PC-9 (cell line): ENCODE results near the gene LSS. TPM values are rescaled to one million over a fixed set of nuclear protein-coding genes. Genes with fewer than 3 reads are reported as not detected.

Experiments used
- BruUV-seq: library from RNA; stranded (reverse); fragments of 400-500 nt; replicated peaks from 2 replicates; lab custom pipeline; 2021; lab: Mats Ljungman, UMichigan
- CTCF ChIA-PET: fragments of 300-600 bp; sonication (Branson Sonifier 250); formaldehyde crosslinking; loops from one replicate; lab custom pipeline; 2022; ENCODE audit warnings: antibody characterized with exemption; lab: Charles Lee
- POLR2A ChIA-PET: fragments of 300-600 bp; sonication (Branson Sonifier 250); formaldehyde crosslinking; loops from one replicate; lab custom pipeline; 2022; ENCODE audit warnings: antibody characterized with exemption; ENCODE audit not compliant: unreplicated experiment; lab: Charles Lee
- DNase-seq, 2 experiments: peaks; one replicate each; pipeline versions ENCODE4 v3.0.0 to v3.0.0-alpha.2; 2015 to 2022; ENCODE audit warnings: mixed read lengths in 1 of 2
- H2AFZ ChIP-seq: fragments of 200-600 bp; sonication (generic); 2 replicates; pipeline ENCODE4 v1.8.1; 2017; ENCODE audit warnings: antibody characterized with exemption
- H3F3A ChIP-seq: fragments of 200-600 bp; sonication (generic); 2 replicates; pipeline ENCODE4 v1.8.1; 2017; ENCODE audit warnings: antibody characterized with exemption, mild to moderate bottlenecking, low read depth; ENCODE audit not compliant: insufficient read depth
- H3K27ac ChIP-seq: fragments of 200-600 bp; sonication (generic); 2 replicates; pipeline ENCODE4 v1.6.1; 2016; ENCODE audit warnings: mixed run types
- H3K27me3 ChIP-seq: fragments of 200-600 bp; sonication (generic); 2 replicates; pipeline ENCODE4 v1.6.1; 2016; ENCODE audit warnings: low read depth, mixed run types; ENCODE audit not compliant: insufficient read depth
- H3K36me3 ChIP-seq: fragments of 200-600 bp; sonication (generic); 2 replicates; pipeline ENCODE4 v1.6.1; 2016; ENCODE audit warnings: low read depth, mixed run types
- H3K4me1 ChIP-seq: fragments of 200-600 bp; sonication (generic); replicated peaks from 2 replicates; pipeline ENCODE4 v1.6.1; 2016; ENCODE audit warnings: mixed run types; ENCODE audit not compliant: insufficient read depth
- H3K4me2 ChIP-seq: fragments of 200-600 bp; sonication (generic); 2 replicates; pipeline ENCODE4 v1.6.1; 2017; ENCODE audit warnings: mixed run types
- H3K4me3 ChIP-seq: fragments of 200-600 bp; sonication (generic); 2 replicates; pipeline ENCODE4 v1.6.1; 2016; ENCODE audit warnings: mixed run types
- H3K79me2 ChIP-seq: fragments of 200-600 bp; sonication (generic); 2 replicates; pipeline ENCODE4 v1.6.1; 2017; ENCODE audit warnings: low read depth, mixed run types
- H3K9me2 ChIP-seq: fragments of 200-600 bp; sonication (generic); 2 replicates; pipeline ENCODE4 v1.8.1; 2017; ENCODE audit warnings: mild to moderate bottlenecking; ENCODE audit not compliant: insufficient read depth
- H3K9me3 ChIP-seq: fragments of 200-600 bp; sonication (generic); 2 replicates; pipeline ENCODE4 v1.8.1; 2016; ENCODE audit warnings: low read depth; ENCODE audit not compliant: insufficient read depth
- H4K20me1 ChIP-seq: fragments of 200-600 bp; sonication (generic); 2 replicates; pipeline ENCODE4 v1.8.1; 2017; ENCODE audit not compliant: insufficient read depth
- CTCF ChIP-seq: fragments of 200-600 bp; sonication (generic); conservative IDR thresholded peaks from 2 replicates; pipeline ENCODE4 v1.6.1; 2017; ENCODE audit warnings: mixed run types, antibody characterized with exemption, mild to moderate bottlenecking, moderate library complexity
- EZH2 ChIP-seq: fragments of 200-600 bp; sonication (generic); IDR thresholded peaks from 2 replicates; pipeline ENCODE4 v1.8.0; 2017; ENCODE audit warnings: antibody characterized with exemption, low read depth
- intact Hi-C: fragments of 100-400 bp; cut with micrococcal nuclease; formaldehyde crosslinking; loops from one replicate; pipeline ENCODE4 v1.10.0; 2022; ENCODE audit not compliant: unreplicated experiment
- total RNA-seq: library from RNA; stranded (reverse); gene quantifications from 2 replicates; pipeline ENCODE4 v1.2.3, GENCODE V29; 2021

Gene LSS
- total RNA-seq, 1 experiment from 2014 or later: 92.3 TPM

GRCh38 chr21:46138383-46138970 lies 90.1 kb downstream of the LSS start:
- H3K36me3 ChIP-seq: no peaks in the 10 kb centered on the region
- no peaks in the 10 kb centered on the region for H4K20me1 ChIP-seq
- no peak overlapping the region for H3K27ac ChIP-seq
- no peak for DNase-seq
- H3F3A ChIP-seq: no peaks in the 10 kb centered on the region
- TF ChIP-seq CTCF (no peak), EZH2 (no peak)
- CTCF ChIA-PET: no interaction called here
- no peaks in the 10 kb centered on the region for H3K9me3 ChIP-seq
- no peaks in the 10 kb centered on the region for H3K79me2 ChIP-seq
- no peaks in the 10 kb centered on the region for H3K9me2 ChIP-seq
- BruUV-seq: no TSS peak
- H3K4me2 ChIP-seq: no peak overlapping the region
- H2AFZ ChIP-seq: no peak overlapping the region
- POLR2A ChIA-PET: interaction anchor here (0.6 kb wide), 1 partner anchor 474 kb away, joined by 11 read pairs; no protein-coding TSS in a partner anchor
- H3K4me3 ChIP-seq: no peak overlapping the region
- H3K27me3 ChIP-seq: no peaks in the 10 kb centered on the region
- H3K4me1 ChIP-seq: no peaks in the 10 kb centered on the region
- intact Hi-C loops: no loop called here

Other genes starting within 250 kb of the LSS start
- 43.1 and 51.8 TPM in 2 replicates for gene COL6A1, start 247.0 kb downstream of the LSS start, total RNA-seq
- 22.0 and 25.7 TPM in 2 replicates for gene COL6A2, start 130.7 kb downstream of the LSS start, total RNA-seq
- gene FTCD, start 73.2 kb downstream of the LSS start, total RNA-seq: 5.9 and 7.1 TPM in 2 replicates
- 31.8 and 32.7 TPM in 2 replicates for gene SPATC1L, start 44.3 kb downstream of the LSS start, total RNA-seq
- gene MCM3AP, start 56.8 kb upstream of the LSS start, total RNA-seq: 57.8 and 69.6 TPM in 2 replicates
- 13.8 and 17.3 TPM in 2 replicates for gene YBEY, start 57.6 kb upstream of the LSS start, total RNA-seq
- 28.9 and 30.7 TPM in 2 replicates for gene C21orf58, start 95.1 kb upstream of the LSS start, total RNA-seq
- 33.4 and 33.6 TPM in 2 replicates for gene PCNT, start 95.4 kb upstream of the LSS start, total RNA-seq
- gene DIP2A, start 230.1 kb upstream of the LSS start, total RNA-seq: 39.9 and 44.6 TPM in 2 replicates